NCI-H2081 treated with DMSO at 0.1 percent for 48 hours (cell line): Measurements from ENCODE around the gene WNK2.

Experiments
- DNase-seq: peaks from one replicate; lab custom pipeline; 2025; lab: John Stamatoyannopoulos, UW

The WNK2 gene

DNA sequence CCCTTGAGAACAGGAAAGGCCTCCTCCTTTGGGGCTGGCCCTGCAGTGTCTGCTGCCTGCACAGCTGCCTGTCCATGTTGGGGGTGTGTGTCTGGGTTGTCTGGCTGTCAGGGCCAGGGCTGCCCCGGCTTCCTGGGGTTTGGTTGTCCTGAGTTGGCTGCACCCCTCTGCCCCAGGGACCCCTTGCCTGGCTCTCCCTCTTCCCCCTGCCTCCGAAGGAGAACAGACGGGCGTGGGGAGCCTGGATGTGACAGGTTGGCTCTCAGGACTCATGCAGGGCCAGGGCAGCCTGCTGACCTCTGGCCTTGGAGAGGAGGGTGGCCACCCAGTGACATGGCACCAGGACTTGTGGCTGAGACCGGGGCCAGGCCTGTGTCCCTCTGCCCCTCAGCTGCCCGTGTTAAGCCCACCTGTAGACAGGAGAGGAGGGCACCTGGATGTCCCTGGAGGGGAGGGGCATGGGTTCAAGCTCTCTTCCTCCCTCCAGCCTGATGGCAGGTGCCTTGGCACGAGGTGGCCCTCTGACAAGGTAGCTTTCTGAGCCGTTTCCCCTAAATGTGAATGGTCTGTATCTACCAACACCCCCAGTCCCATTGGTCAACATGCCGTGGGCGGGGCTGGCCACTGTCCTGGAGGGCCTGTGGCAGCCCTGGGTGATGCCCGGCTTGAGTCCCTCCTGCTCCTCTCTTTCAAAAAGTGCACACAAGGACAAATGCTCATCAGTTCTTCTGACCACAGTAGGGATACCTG lies 34.9 kb downstream of the WNK2 start:
- DNase-seq = no peak

DNA sequence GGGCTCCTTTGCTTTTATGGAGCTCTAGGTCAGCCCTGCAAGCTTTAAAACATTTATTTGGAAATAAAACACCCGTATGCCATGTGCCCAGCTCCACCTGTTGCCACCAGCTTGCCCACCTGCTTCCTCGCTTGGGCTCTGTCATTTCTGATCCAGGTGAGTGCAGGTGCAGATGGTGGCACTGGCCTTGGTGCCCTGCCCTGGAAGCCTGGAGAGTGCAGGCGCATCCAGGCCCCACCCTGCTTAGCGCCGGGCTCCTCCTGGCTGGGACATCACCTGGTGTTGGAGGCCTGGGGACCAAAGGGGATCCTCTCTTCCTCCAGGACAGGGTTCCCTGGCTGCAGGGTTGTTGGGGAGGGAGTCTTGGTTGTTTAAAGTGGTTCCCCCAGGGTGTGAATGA lies 35.8 kb downstream of the WNK2 start:
- DNase-seq = no peak

DNA sequence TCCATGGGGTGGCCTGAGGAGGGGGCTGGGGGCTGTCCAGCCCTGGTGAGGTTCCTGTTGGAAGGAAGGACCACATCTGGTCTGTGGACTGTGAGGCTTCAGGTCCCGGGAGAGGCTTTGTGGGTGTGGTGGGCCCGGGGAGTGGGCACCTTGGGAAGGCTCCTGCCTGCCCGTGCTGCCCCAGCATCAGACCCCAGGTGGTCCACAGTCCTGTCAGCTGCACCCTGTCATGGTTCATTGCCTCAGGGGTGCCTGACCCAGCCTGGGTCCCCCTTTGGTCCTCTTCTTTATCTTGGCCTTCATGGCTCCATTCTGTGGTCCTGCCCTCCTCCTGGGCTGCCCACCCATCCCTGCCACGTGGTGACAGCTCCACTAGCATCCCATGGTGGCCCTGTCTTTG lies 36.7 kb downstream of the WNK2 start:
- DNase-seq = no peak

DNA sequence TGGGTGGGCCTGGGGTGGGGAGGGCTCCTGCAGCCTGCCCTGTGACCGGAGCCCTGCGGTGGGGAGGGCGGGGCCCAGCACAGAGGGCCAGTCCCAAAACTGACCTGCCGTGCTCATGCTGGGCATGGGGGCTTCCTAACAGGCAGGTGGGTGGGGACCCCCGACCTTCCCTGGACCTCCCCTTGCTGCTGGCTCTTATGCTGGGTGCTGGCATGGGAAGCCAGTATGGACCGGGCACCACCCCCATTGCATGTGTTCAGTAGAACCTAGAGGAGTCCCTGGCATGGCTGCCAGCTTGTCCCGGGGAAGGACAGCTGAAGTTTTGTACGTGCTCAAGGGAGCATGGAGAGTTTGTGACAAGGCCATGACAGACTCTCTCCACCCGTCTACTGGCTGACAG lies 37.1 kb downstream of the WNK2 start:
- DNase-seq = no peak

DNA sequence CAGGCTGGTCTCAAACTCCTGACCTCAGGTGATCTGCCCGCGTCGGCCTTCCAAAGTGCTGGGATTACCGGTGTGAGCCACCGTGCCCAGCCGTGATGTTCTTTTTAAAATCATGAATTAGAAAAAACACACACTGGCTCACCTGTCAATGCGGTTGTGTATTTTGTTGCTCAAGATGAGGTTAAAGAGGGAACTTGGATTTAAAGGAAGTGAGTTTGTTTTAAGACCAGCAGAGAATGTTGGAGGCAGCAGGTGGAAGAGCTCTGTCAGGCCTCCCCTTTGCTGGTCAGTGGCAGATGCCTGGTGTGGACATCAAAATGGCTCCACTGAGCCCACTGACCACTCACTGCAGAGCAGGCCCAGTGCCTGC lies 38.9 kb downstream of the WNK2 start:
- DNase-seq = no peak

DNA sequence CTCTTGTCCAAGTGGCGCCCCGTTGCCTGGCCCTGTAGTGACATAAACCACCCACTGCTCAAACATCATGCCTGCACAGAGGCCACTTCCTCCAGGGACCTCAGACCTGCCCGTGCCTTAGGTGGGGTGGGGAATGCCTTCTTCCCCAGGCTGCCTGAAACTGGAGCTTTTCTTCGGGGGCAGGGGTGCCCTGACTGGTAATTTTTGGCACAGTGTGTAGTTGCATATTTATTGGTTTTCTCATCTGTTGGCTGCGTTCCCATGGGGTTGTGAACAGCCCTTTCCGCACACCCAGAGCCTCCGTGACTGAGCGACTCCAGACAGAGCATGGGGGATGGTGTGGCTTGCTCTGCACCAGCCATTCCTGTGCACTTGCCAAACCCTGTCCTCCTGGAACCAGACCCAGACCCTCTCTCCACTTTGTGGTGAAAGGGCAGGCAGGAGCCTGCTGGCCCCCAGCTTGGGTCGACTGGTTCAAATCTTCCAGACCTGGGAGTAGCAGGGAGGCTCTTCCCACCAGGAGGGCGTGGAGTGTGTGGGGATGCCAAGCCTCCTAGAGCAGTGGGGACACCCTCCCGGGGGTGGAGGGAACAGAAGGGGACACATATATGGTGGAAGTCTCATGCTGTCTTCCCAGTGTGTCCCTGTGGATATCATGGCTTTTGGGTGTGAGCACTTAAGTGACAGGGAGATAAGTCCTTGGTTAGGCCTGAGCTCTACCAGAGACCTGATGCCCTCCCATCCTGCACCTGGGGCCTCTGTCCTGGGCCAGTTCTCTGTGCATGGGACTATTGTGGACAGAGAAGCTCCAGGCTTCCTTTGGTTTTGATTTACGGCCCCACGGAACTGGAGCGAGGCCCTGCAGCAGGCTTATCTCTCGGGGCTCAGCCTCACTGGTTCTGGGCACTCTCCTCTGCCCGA lies 39.6 kb downstream of the WNK2 start:
- DNase-seq = no peak

DNA sequence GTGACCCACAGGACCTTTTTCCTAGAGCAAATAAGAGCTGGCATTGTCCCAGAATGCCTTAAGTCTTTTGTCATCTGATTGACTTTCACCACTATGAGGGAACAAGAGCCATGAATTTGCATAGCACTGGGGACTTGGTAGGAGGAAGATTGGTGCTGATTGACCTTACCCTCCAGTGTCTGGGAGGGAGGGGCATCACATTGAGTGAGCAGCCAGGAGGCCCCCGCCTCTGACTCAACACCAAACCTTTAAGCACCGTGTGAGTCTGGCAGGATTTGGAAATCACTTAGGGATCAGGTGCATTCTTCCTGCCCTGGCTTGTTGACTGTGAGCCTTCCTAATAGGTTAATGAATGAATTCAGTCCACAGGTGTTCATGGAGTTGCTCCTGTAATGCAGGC lies 40.7 kb downstream of the WNK2 start:
- no peak for DNase-seq

DNA sequence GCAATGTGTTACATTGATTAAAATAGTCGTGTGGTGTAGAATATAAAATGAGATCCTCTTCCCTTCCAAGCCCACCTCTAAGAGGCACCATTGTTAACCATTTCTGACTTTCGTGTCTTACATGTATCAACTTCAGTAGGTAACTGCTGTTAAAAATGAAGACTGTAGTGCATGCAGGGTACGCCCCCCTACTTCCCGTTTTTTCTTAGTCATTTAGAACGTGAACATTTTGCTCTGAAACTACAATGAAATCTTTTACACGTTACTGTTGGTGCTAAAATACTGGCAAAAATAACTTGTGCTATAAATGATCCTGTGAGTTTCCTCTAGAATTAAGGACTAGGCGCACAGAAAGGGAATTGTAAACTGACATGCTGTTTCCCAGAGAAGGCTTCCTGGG lies 41.5 kb downstream of the WNK2 start:
- DNase-seq = no peak

DNA sequence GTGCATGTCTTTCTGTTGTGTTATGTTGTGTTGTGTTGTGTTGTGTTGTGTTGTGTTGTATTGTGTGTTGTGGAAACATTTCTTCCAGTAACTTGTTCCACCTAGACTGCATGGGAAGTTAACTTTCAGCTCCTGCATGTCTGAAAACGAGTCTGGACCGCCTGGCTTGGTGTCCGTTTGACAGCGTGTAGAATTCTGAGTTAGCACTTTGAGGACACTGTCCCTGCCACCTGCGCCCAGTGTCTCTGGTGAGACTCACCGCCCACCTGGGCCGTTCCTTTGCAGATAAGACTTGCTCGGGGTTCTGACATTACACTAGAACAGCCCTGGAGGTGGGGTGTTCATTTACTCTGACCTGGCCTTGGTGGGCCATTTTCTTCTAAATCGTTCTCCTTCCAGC lies 42.0 kb downstream of the WNK2 start:
- DNase-seq = no peak

DNA sequence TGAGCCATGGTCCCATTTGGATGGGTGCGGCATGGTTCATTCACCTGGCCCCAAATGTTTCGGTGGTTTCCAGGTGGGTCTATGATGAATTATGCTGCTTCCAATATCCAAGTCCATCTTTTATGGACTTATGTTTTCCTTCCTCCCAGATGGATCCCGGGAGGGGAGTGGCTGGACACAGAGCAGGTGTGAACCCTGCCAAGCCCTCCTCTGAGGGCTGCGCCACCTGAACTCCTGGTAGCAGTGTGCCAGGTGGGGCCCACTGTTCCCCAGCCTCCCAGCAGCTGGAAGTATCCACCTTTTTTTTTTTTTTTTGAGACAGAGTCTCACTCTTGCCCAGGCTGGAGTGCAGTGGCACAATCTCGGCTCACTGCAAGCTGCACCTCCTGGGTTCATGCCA lies 42.9 kb downstream of the WNK2 start:
- DNase-seq = no peak

DNA sequence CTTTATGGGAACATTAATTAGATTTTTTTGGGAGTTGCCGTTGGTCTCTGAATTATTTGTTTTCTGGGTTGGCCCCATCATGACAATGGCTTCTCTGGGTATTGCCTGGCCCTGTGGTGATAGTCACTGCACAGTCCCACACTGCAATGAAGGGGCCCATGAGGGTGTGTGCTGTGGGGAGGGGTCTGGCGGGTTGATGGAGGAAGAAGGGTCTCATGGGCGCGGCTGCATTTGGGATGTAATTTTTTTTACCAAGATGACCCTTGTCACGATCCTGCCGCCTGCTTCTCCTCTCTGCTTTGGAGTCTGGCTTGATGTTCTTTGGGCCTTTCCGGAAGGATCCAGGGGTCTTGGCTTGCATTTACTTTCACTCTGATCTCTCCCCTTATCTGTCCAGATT lies 44.1 kb downstream of the WNK2 start:
- DNase-seq = no peak

DNA sequence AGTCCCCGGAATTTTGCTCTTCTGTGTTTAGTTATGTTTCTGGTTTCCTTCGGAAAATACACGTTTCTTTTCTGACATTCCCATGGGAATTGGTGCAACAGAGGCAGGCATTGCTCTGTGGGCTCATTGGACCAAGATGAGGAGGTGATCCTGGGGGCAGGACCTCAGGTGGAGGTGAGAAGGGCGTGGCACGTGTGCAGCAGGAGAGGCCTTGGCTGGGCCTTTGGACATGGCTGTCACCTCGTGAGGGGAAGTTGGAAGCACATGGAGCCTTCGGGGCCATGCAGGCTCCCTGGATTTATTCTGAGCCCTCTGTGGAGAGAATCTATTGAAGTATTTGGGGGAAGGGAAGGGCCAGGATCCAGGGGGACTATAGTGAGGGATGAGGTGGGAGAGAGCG lies 44.5 kb downstream of the WNK2 start:
- DNase-seq = no peak

DNA sequence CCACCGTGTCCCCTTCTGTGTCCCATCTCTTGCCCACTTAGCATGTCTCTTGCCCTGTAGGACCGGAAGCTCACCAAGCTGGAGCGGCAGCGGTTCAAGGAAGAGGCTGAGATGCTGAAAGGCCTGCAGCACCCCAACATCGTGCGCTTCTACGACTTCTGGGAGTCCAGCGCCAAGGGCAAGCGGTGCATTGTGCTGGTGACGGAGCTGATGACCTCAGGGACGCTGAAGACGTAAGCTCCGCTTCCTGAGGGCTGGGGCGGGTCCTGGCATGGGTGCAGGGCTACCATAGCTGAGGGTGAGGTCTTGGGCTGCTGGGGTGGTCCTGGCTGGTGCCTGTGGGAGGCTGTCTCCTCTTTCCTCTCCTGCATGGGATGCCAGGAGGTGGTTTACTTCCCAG lies 45.7 kb downstream of the WNK2 start:
- no peak for DNase-seq

DNA sequence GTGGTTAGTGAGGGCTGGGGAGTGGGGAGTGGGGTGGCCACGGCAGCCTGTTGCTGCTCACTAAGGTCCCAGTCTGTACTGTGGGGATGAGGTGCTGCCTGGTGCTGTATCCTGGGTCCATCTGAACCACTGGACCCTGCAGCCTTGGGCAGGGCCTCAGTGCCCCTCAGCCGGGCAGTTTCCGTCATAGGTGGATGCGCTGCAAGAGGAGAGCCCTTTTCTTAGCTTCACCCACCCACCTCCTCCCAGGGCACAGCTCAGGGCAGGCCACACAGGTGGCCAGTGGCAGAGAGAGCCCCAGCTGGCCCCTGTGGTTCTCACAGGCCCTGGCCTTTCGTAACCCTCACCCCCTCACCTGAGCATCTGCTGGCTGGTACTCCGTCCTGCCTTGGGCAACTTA lies 46.2 kb downstream of the WNK2 start:
- DNase-seq = no peak

DNA sequence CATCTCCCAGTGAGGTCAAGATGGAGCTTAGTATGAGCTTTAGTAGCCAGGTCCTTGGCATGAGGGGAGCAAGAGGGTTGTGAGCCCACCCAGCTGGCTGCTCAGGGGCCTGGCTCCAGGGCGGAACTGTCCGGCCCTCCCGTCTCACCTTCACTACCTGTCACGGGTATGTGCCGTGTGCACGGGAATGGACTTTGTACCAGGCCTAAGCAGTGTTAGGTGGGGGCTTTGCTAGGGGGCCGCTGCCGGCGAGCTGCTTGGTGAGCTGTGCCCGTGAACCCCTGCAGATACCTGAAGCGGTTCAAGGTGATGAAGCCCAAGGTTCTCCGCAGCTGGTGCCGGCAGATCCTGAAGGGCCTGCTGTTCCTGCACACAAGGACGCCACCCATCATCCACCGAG lies 46.7 kb downstream of the WNK2 start:
- DNase-seq = no peak

DNA sequence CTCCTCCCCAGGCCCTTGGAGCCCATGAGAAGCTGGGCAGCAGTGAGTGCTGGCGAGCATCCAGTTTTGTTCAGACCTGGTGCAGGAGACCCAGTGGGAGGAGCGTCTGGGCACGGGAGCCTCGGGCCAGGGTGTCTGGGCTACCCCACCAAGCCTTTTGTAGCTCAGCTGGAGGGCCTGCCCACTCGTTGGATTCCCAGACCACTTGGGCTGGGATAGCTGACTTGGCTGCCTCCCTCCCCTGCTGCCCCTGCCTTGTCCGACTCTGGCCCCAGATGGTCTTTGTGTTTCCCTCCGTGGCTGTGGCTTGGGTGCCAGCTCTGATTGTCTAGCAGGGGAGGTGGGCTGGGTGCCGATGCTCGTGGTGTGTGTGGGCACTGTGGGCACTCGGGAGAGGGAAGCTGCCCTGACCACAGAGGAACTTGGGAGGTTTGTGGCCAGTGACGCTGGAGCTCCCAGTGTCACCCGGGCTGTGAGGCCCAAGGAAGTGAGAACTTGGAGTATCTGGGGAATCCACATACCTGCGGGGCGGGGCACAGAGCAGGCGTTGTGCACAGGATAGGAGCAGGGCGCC lies 47.3 kb downstream of the WNK2 start:
- DNase-seq = no peak

DNA sequence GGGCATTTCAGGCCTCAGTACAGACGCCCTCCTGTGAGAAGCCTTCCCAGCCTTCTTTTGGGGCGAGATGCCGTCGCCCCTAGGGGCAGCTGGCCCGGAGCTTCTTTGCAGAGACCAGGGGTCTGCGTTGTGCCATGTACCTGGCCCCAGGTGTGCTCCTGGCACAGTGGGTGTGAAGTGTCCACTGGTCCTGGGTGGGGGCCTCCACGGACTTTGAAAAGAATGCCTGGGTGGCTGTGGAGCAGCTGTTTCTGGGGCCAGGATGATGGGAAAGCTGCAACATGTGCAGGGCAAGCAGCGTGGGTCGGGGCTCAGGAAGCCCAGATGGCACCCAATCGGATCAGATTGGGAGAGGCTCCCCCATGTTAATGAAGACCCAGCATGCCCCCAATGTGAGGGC lies 47.8 kb downstream of the WNK2 start:
- no peak for DNase-seq

DNA sequence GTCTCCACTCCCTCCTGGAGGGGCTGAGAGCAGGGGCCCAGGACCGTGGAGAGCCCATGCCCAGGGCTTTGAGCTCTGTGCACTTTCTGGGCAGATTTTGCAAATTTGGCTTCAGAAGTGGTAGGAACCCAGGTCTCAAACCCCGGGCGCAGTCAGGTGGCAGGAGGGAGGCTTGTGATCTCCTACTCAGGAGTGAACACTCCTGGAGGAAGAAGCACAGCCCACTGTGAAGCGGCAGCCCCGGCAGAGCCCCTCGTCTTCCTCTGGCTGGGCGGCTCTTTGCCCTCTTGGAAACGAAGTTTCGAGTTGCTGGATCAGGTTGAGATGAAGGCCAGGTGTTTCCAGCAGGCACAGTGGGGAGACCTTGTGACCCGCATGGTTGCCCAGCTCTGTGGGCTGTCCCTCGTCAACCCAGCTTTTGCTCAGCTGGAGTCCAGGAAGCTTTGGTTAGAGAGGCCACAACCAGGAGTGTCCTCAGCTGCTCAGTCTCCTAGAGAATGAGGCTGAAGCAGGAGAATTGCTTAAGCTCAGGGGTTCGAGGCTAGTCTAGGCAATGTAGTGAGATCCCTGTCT lies 48.5 kb downstream of the WNK2 start:
- no peak for DNase-seq

DNA sequence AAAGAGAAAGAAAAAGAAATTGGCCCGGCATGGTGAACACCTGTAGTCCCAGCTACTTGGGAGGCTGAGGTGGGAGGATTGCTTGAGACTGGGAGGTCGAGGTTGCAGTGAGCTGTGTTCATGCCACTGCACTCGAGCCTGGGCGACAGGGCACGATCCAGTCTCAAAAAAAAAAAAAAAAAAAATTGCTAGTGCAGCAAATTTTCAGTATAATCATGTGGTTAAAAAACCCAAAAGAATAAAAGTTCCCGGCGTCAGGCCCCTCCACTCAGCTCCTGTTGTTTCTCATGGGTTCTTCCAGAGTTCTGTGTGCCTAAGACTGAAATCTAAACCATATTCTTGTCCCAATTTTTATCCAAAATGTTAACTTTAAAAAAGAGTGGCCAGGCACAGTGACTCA lies 49.1 kb downstream of the WNK2 start:
- no peak for DNase-seq

DNA sequence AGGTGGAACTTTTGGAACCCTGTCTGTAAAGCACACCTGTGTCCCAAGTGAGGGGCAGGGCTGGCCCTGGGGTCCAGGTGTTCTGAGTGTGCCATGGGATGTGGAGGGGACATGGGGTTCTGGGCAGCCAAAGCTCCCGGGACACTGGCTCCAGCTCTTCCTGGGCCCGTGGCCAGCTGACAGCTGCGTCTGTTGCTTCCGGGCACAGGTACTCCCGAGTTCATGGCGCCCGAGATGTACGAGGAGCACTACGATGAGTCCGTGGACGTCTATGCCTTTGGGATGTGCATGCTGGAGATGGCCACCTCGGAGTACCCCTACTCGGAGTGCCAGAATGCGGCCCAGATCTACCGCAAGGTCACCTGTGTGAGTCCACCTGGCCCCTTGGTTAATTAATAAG lies 50.7 kb downstream of the WNK2 start:
- DNase-seq = no peak

DNA sequence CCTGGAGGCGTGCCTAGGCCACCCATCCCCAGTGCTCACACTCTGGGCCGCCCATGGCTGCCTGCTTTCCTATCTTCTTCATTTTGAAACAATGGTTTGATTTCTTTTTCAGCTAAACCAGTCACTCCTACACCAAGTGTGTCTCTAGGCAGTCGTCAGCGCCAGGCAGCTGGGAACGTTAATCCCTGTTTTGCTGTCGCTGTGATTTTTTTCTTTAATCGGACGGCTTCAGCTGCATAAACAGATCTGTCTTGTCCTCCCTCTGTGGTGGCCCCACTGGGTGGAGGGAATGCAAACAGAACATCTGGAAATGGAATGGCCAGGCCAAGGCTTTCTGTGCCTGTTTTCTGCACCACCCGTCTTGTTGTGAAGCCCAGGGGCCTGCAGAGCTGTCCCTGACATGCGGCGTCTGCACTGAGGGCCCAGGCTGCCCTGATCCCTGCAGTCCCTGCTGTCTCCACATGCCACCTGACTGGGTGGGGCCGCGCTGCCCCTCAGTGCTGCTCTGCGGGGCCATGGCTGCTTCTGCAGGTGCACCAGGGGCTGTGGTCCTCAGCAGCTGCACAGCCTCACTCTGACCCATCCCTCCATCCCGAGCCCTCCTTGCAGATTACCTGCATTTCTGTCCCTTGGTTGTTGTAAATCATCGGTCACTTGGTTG lies 51.5 kb downstream of the WNK2 start:
- no peak for DNase-seq

DNA sequence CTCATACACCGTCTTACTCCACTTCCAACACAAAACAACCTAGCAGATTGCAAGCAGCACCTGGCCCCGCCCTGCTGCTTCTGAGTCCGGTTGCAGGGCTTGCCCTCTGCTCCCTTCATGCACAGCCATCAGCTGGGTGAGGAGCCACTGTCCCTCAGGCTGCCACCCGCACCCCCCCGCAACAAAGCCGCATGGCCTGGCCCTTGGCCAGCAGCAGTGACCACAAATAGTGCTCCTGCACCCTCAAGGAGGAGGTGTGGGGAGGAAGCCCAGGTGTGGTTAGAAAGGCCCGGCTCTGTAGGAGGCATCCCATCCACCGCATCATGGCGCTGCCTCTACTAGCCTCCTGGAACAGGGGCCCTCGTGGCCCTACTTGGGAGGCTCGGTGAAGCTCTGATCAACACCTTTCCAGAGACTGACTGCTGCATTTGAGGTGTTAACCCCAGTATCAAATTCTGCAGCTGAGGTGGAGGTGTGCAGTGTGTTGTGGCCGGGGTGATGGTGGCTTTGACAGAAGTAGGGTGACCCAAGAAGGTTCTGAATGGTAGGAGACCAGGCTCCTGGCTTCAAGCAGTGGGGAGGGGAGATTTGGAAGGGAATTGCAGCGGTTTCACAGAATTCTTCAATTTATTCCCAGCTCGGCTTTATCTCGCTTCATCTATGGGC lies 52.7 kb downstream of the WNK2 start:
- no peak for DNase-seq
